ENCODE data around the gene LRRC28.
A peak's percentile ranks its signal among the peaks of the same experiment; 100 is the strongest.
"Not testable (repeated sequence)": the region's sequence is repeated elsewhere in the genome, so short reads cannot be mapped to it uniquely, and the experiment has no call there.

Gene LRRC28

DNA sequence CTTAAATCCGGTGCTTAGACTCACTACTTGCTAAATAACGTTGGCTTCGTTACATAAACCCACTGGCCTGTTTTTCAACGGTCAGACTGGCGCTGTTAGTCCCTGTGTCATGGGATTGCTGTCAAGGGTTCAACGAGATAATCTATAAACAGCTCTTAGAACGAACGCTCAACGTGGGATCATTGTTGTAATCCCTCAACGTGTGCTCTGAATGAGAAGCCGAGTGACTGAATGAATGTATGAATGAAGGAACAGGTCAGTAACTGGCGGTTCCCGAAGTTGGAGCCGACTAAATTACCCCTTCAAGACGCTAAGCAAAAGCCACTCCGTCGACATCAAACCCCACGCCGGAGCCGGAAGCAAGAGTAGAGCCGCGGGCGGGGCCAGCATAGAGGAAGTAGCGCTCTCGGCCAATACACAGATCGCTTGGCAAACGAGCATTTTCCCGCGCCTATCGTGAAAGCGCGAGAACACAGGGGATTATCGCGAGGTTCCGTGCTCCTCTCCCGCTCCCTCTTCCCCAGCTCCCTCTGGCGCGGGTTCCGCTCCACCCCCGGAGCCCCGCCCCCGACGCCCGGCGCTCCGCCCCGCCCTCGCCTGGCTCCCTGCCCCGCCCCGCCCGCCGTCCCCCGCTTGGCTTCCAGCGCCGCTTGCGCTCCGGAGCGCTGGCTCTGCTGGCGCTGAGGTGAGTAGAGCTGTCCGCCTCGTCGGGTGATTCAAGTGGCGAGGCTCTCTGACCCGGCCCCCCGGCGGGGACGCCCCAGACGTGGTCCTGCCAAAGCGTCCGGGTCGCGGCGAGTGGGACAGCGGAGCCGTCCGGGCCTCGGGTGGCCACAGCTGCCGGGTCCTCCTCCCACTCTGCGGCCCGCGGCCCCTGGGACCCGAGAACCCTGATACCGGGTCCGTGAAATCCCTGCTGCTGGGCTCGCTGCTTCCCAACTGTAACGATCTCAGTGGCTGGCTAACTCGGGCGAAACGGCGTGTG is at the start of gene LRRC28:
TSS of gene LRRC28 (plus strand) at position 625 of the 985 bp plus-strand sequence. CDS start 4,477 bp downstream, outside the sequence.
- peak; percentile 100 for DNase-seq

- DNase-seq, result no peak
Observed at GRCh38 chr15:99202176-99202552, 49.1 kb upstream of the LRRC28 start.

DNA sequence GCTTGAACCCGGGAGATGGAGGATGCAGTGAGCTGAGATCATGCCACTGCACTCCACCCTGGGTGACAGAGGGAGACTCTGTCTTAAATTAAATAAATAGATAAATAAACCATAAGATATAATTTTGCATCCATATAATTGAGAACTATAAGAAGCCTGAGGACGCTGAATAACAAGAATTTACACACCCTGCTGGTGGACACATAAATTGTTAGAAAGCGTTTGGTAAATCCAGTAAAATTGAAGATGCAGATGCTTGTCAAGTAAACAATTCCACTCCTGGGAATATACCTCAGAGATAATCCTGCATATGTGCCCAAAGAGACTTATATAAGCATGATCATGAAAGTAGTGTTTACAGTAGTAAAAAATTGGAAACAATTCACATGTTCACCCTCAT is 43.6 kb upstream of the LRRC28 start:
- DNase-seq, result no peak

DNA sequence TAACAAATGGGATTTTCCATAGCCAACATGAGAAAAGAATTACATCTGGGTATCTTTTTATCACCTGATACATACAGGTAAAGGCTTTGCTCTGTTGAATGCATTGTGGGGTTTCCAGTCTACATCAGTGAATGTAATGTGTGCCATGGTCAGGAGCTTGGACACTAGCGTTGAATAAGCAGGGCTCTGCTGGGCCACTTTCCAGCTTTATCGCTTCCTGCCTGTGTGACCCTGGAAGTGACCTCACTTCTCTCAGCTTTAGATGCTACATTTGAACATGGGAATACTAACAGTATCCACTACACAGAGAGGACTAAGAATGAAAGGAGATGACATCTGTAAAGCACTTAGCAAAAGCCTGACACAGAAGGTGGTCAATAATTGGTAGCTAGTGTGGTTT is 42.0 kb upstream of the LRRC28 start:
- DNase-seq, result no peak

DNA sequence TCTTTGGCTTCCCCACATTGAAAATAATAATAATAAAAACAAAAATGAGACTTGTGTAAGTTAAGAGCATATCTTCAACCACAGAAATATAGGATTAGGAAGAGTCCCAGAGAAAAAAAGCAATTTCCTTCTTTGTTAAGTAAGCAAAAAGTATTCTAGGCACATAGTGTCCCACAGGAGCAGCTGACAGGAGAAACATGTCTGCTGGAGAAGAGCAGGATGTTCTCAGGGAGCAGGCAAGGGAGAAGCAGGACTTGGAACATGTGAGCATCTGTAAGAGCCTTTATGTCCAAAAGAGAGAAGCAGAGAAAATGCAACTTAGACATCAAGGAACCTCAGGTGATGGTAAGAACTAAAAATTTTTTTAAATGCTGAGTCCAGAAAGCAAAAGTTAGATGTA is 40.9 kb upstream of the LRRC28 start:
- no peak for DNase-seq

- no peak for DNase-seq
Observed at GRCh38 chr15:99211926-99212325, 39.4 kb upstream of the LRRC28 start.

- DNase-seq, result no peak
Observed at GRCh38 chr15:99212406-99212805, 38.9 kb upstream of the LRRC28 start.

GRCh38 chr15:99213187-99213811 is 38.0 kb upstream of the LRRC28 start:
- peak; percentile 72 for DNase-seq

- DNase-seq, result no peak
Observed at GRCh38 chr15:99224372-99225214, 26.7 kb upstream of the LRRC28 start.

DNA sequence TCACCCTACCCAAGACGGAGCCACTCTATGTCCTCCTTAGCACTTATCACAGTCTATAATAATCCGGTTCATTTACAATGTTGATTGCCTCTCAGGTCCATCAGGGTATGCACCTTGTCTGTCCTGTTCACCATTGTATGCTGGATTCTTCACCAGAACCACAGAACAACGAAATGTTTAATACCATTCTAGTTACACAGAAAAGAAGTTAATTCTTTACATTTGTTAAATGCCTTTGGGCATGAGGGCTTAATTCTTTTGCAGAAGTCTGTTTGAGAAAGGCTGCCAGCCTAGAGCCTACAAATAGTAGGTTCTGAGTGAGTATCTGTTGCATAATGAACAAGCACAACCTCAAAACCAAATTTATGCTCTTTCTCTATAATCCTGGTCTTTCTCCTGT is 24.5 kb upstream of the LRRC28 start:
- no peak for DNase-seq

DNA sequence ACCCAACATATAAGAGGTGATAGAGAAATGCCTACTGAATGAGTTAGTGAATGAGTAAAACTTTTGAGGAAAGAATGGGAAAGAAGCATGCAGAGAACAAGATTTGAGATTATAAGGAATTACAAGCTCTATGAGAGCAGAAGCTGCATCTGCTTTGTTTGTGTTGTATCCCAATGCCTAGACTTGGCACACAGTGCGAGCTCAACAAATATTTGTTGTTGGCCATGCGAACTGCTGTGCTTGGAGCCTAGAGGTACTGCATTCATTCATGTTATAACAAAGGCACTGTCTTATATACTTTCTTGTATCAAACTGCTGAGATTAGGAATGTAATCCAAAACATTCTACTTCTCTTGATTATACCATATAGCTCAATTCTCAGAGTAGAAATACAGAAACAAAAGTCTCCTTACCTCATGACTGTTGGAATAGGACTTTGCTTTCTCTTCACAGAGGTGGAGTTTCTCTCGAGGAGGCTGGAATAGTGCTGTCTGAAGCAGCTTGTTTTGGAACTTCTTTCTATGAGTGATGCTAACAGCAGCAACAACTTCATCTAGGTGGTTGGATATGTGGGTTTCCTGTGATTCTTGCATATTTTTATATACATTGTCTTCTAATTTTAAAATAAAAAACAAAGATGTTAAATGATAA is 23.0 kb upstream of the LRRC28 start:
- DNase-seq, result no peak

DNA sequence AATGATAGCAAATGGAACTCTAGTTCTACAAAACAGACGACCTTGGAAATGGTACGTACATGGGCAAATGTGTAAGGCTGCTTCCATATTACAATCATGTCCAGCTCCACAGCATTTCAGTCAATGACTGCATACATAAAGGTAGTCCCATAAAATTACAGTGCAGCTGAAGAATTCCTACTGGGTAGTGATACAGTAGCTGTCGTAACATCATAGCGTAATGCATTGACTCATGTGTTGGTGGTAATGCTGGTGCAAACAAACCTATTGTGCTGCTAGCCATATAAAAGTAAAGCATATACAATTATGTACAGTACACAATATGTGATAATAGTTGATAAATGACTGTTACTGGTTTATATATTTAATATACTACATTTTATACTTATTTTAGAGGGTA is 20.4 kb upstream of the LRRC28 start:
- no peak for DNase-seq

DNA sequence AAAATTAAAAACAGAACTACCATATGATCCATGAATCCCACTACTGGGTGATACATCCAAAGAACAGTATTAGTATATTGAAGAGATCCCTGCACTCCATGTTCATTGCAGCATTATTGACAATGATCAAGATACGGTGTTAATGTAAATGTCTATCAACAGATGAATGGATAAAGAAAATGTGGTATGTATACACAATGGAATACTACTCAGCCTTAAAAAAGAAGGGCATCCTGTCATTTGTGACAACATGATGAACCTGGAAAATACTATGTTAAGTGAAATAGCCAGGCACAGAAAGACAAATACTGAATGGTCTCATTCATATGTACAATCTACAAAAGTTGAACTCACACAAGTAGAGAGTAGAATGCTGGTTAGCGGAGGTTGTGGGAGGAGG is 18.5 kb upstream of the LRRC28 start:
- no peak for DNase-seq

DNA sequence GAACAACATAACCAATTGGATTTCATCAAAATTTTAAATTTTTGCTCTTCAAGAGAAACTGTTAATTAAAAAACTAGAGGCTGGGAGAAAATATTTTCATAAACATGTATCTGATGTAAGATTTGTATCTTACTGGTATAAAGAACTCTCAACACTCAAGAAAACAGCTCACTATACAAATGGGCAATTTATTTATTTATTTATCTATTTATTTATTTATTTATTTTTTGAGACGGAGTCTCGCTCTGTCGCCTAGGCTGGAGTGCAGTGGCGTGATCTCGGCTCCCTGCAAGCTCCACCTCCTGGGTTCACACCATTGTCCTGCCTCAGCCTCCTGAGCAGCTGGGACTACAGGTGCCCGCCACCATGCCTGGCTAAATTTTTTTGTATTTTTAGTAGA is 17.1 kb upstream of the LRRC28 start:
- not testable (repeated sequence) for DNase-seq

DNA sequence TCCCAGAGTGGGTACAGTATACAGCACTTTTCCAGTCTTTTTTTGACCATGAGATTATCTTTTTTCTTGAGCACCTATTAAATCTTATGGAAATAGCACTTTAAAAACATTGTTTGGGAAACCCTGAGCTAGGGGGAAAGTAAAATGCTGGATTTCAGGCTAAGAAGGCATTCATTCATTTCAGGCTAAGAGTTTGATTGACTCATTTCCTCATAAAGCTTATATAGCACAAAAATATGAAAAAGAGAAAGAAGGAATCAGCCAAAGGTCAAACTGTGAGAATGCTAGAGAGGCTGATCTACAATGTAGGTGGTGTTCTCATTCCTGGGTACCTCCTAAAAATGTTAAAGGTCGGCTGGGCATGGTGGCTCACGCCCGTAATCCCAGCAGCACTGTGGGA is 12.4 kb upstream of the LRRC28 start:
- no peak for DNase-seq

DNA sequence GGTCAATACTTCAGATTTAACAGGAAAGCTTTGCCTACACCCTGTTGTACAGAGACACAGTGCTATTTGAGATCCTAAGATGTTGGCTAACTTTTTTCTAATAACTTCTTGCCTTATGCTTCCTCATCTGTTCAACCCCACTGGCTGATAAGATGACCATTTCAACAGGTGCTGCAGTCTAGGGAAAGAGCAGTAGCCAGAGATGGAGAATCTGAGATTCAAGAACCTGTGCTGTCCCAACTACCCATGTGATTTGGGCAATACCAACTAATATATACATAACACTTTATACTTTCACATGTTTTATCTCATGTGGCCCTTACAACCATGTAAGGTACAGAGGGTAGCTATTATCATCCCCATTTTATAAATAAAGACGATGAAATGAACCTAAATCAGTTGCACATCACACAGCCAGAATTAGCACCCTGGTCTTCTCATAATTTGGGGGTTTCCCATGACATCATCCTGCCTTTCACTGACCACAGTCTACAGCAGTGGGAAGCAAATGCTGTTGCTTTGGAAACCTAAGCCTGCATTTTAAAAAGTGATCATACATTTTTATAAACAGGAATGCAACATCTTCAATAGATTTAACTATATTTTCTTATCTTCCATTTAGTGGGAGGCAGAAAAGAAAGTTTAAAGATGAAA is 11.6 kb upstream of the LRRC28 start:
- no peak for DNase-seq

- no peak for DNase-seq
Observed at GRCh38 chr15:99241752-99242151, 9.5 kb upstream of the LRRC28 start.

DNA sequence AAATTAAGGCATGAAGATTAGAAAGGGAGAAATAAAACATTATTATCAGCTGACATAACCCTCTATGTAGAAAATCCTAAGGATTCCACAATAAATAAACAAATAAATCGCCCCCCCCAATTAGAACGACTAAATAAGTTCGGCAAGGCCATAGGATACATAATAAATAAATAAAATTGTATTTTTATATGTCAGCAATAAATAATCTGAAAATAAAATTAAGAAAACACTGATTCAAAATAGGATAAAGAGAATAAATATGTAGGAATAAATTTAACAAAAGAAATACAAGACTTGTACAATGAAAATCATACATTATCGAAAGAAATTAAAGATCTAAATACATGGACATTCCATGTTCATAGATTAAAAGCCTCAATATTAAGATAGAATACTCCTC is 7.0 kb upstream of the LRRC28 start:
- no peak for DNase-seq

DNA sequence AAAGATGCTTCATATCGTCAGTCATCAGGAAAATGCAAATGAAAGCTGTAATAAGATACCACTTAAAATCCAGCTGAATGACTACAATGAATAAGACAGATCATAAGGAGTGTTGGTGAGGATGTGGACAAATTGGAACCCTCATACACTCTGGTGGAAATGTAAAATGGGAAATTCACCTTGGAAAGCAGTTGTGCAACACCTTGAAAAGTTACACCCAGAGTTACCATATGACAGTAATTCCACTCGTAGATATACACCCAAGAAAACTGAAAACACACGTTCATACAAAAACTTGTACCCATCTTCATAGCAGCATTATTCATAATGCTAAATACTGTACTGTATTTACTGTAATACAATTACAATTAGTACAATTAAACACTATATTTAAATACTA is 4.2 kb upstream of the LRRC28 start:
- DNase-seq, result no peak

DNA sequence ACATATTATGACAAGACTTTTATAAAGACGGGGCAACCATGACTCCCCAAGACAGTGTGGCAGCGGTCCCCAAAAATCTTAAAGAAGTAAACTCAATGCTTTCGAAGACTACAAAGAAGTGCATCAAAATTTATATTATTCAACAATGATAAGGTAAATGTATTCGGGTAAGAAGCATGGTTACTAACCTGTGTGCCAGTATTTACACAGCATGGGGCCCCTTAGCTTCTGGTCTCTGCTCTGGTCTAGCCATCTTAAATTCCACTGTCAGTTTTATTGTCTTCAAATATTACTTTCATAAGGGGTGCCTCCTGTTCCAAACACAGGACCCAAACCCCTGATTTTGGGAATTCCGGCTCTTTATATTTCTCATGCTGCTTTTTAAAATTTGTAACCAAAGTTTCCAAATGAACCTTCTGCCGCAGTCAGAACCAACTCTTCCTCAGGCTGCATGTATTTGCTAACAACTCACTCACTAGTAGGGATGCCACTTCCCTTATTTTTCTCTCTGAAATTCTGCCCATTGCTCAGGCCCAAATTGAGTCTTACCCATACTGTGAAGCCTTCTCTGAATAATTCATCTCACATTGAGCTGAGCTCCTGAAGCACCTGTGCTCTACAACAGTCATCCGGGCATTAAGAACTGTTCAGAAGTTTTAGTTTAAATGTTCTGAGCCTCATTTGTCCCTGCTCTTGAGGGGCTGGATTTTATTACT is 3.1 kb upstream of the LRRC28 start:
- DNase-seq, result no peak

DNA sequence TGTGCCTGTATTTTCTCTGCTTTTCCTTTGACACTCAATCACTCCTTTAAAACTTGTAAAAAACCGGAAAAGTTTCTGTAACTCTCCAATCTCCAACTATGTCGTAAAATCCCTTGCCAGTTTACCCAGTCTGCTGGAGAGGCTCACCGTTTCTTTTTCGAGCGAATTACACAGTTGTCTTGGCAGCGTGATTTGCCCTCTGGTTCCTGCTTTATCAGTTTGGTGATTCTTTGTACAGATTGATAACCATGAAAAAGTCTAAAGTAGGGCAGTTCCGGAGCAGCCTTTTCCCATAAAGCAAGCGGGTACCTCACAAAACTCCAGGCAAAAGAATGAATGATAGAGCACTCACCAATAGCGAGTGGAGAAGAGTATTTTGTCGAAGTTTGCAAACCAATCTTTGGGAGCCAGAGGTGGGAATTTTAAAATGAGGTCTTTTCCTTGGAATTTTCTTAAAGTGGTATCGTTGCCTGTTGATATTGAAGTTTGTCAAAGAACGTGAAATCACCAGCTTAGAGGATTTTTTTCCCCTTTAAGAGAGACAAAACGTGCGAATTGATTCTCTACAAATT is 1.9 kb upstream of the LRRC28 start, which contains the start of gene TTC23:
TSS of gene TTC23 (minus strand) at position 312 of the 572 bp plus-strand sequence. CDS start 20,869 bp downstream, outside the sequence.
- DNase-seq, result peak; percentile 42
